ENCODE data around the gene OCIAD1.

DNA sequence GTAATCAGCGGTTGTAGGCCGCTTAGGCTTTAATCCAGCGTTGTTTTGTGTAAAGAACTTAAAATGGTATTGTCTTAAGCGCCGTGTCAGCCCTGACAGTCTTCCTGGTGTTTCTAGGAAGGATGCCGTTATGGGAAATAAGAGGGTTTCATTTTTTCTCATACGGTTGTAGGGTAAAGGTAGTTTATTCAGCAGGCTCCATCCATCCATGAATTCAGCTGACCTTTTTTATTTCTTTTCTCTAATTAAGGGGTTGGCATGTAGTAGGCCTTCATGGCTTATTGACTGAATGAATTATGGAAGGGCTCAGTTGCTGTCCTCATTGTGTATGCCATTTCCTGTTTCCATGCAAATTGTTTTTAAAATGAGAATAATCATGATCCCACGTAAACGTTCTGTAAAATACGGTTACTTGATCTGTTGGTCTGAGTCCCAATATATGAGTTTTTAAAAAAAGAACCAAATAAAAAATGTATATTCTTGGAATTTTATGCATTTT is 693 bp downstream of the OCIAD1 start:
- TF ChIP-seq GATA2 (IDR thresholded peaks at IDR 0.05; ENCODE audit: low read depth, low read length), result no peak
- TF ChIP-seq GATA3 (IDR thresholded peaks at IDR 0.05; ENCODE audit: low read depth, low read length), result no peak

All from SH-SY5Y (cell line).